ENCODE data around the gene MAPK4.

DNA sequence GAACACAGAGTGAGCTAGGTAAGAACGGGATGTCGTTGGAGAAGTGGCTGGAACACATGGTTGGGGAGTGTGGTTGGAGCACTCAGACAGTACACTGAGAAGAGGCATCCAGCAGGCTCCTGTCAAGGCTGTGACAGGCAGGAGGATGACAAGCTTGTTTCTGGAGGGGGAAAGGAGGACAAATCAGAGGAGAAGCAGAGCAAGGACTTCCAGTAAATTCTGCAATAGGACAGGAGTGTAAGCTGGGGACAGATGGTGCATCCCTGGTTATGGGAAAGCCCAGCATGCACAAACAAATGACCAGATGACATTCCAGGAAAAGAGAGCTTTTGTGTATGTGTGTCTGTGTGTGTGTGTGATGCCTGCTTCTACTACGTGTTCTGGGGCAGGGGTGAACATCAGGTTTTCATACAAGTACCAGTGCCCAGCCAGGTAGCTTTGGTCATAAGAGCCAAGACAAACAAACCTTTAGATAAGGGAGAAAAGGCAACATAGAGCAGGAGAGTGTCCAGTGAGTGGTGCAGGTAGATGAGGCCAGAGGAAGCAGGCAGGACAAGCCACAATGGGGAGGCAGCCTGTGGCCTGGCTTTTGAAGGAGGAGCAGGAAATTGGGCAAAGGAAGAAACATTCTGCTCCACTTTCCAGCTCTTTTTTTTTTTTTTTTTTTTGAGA is 32.1 kb upstream of the MAPK4 start:
- TF ChIP-seq, protein P1, sequence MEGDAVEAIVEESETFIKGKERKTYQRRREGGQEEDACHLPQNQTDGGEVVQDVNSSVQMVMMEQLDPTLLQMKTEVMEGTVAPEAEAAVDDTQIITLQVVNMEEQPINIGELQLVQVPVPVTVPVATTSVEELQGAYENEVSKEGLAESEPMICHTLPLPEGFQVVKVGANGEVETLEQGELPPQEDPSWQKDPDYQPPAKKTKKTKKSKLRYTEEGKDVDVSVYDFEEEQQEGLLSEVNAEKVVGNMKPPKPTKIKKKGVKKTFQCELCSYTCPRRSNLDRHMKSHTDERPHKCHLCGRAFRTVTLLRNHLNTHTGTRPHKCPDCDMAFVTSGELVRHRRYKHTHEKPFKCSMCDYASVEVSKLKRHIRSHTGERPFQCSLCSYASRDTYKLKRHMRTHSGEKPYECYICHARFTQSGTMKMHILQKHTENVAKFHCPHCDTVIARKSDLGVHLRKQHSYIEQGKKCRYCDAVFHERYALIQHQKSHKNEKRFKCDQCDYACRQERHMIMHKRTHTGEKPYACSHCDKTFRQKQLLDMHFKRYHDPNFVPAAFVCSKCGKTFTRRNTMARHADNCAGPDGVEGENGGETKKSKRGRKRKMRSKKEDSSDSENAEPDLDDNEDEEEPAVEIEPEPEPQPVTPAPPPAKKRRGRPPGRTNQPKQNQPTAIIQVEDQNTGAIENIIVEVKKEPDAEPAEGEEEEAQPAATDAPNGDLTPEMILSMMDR (conservative IDR thresholded peaks at IDR 0.05; ENCODE audit: low read length) = no peak
- TF ChIP-seq EZH2phosphoT487 (IDR thresholded peaks at IDR 0.05; ENCODE audit: borderline replicate concordance) = no peak
